Measurements from ENCODE around the gene ADAMTSL4. TPM values are rescaled to one million over a fixed set of nuclear protein-coding genes. Genes with fewer than 3 reads are reported as not detected.
"Not testable (repeated sequence)": the region's sequence is repeated elsewhere in the genome, so short reads cannot be mapped to it uniquely, and the experiment has no call there.

The ADAMTSL4 gene
- total RNA-seq, 1 donor from 2014 or later = 6.7 TPM

DNA sequence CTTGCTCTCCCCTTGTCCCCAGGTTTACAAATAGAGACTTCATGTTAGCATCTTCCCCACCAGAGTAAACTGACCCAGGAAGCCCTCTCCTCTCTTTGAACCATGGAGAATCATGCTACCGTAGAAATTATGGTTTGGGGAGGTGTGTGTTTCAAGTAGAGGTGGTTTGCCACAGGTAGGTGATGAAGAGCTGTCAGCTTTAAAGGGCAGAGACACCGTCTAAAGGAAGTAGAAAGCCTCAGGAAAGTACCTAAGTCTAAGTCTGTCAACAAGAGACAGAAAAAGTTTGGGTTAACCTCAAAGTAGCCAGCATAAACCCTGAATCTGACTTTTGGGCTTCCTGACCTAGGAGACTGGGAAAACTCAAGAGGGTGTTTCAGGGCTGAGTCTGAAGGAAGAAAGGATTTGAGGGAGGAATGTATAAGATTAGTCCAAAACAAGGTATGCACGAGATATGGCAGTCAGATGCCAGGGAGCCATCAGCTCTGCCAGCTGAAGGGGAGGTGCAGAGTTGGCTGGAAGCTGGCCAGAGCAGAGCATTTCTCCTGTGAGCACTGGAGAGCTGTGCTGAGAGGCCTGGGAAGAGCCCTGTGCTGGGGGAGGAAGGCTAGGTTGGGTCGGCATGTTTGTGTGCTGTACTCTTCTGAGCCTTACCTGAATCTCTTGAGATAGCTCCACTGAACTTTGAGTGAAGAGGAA lies 14.3 kb downstream of the ADAMTSL4 start:
- H3K4me1 ChIP-seq (ENCODE audit: insufficient read depth, low read length) = peaks cover 56% of the 10 kb centered on the region

DNA sequence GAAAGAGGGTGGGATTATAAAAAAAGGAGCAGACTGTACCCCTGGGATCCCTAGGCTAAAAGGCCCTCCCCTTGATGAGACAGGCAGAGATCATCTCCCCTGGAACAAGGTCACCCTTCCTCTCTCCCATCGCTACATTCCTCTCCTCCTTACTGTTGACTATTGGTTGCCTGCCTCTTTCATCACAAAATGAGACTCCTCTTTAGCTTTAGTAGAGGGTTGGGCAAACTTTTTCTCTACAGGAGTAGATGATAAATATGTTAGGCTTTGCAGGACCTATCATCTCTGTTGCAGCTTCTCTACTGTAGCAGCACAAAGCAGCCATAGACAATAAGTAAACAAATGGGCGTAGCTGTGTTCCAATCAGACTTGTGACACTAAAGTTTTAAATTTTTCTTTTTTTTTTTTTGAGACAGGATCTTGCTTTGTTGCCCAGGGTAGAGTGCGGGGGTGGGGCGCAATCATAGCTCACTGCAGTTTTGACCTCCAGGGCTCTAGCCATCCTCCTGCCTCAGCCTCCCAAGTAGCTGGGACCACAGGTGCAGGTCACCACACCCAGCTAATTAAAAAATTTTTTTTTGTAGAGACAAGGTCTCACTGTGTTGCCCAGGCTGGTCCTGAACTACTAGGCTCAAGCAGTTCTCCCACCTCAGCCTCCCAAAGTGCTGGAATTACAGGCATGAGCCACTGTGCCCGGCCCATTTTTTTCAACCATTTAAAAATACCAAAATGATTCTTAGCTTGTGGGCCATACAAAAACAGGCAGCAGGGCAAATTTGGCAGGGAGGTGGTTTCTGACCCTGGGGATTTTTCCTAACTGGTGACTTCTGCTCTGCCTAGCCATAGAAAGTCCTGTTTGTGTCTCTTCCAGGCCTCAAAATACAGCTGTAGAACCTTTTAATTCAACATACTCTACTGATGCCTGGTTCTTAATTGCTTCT lies 15.1 kb downstream of the ADAMTSL4 start:
- Mint-ChIP-seq H3K4me1 (ENCODE audit: low read depth, unreplicated experiment) (peaks cover 63% of the 10 kb centered on the region), H3K27me3 (ENCODE audit: low read depth, unreplicated experiment) (no peaks in the 10 kb centered on the region), H3K27ac (ENCODE audit: unreplicated experiment) (peak overlapping the region; percentile 56), H3K9me3 (ENCODE audit: unreplicated experiment) (no peaks in the 10 kb centered on the region), H3K36me3 (ENCODE audit: low read depth, unreplicated experiment) (peaks cover 2% of the 10 kb centered on the region), H3K4me3 (ENCODE audit: unreplicated experiment) (peak overlapping the region; percentile 74)
- Histone ChIP-seq H3K9me3 (ENCODE audit: insufficient read depth, low read depth, low read length) (no peaks in the 10 kb centered on the region), H3K4me3 (ENCODE audit: insufficient read depth, low read depth, low read length) (no peak overlapping the region), H3K4me2 (ENCODE audit: low read length) (peak overlapping the region; percentile 96), H3K9ac (ENCODE audit: low read length) (peak overlapping the region; percentile 99), H3K27me3 (ENCODE audit: insufficient read depth, low read length) (no peaks in the 10 kb centered on the region), H3K27ac (ENCODE audit: low read depth, low read length) (peak overlapping the region; percentile 100), H3K36me3 (ENCODE audit: insufficient read depth, low read length) (no peaks in the 10 kb centered on the region), H3K4me1 (ENCODE audit: insufficient read depth, low read length) (peaks cover 64% of the 10 kb centered on the region), H3K79me2 (ENCODE audit: insufficient read depth, low read length) (peaks cover 64% of the 10 kb centered on the region), H4K20me1 (ENCODE audit: insufficient read depth, low read length) (peaks cover 33% of the 10 kb centered on the region), H2AFZ (ENCODE audit: low read depth, low read length) (no peak overlapping the region)
- FAIRE-seq (no peak), DNase-seq (ENCODE audit: low read depth) (no peak)
- TF ChIP-seq EZH2 (IDR thresholded peaks at IDR 0.05; ENCODE audit: insufficient read depth, low read length) = no peak
- TF ChIP-seq, protein P1, sequence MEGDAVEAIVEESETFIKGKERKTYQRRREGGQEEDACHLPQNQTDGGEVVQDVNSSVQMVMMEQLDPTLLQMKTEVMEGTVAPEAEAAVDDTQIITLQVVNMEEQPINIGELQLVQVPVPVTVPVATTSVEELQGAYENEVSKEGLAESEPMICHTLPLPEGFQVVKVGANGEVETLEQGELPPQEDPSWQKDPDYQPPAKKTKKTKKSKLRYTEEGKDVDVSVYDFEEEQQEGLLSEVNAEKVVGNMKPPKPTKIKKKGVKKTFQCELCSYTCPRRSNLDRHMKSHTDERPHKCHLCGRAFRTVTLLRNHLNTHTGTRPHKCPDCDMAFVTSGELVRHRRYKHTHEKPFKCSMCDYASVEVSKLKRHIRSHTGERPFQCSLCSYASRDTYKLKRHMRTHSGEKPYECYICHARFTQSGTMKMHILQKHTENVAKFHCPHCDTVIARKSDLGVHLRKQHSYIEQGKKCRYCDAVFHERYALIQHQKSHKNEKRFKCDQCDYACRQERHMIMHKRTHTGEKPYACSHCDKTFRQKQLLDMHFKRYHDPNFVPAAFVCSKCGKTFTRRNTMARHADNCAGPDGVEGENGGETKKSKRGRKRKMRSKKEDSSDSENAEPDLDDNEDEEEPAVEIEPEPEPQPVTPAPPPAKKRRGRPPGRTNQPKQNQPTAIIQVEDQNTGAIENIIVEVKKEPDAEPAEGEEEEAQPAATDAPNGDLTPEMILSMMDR (IDR thresholded peaks at IDR 0.05; ENCODE audit: insufficient read depth, low read depth, low read length) = no peak

More for the DNA sequence above, 14.3 kb downstream of the ADAMTSL4 start:
- Mint-ChIP-seq H3K9me3 (ENCODE audit: unreplicated experiment) (no peaks in the 10 kb centered on the region), H3K36me3 (ENCODE audit: low read depth, unreplicated experiment) (peaks cover 2% of the 10 kb centered on the region), H3K27me3 (ENCODE audit: low read depth, unreplicated experiment) (no peaks in the 10 kb centered on the region), H3K4me1 (ENCODE audit: low read depth, unreplicated experiment) (peaks cover 58% of the 10 kb centered on the region), H3K4me3 (ENCODE audit: unreplicated experiment) (peak overlapping the region; percentile 74), H3K27ac (ENCODE audit: unreplicated experiment) (peak overlapping the region; percentile 100)
- no peak overlapping the region for H2AFZ ChIP-seq (ENCODE audit: low read depth, low read length)
- no peaks in the 10 kb centered on the region for H3K36me3 ChIP-seq (ENCODE audit: insufficient read depth, low read length)
- H3K27ac ChIP-seq (ENCODE audit: low read depth, low read length) = peak overlapping the region; percentile 100
- H3K27me3 ChIP-seq (ENCODE audit: insufficient read depth, low read length) = no peaks in the 10 kb centered on the region
- peak overlapping the region; percentile 99 for H3K9ac ChIP-seq (ENCODE audit: low read length)
- no peaks in the 10 kb centered on the region for H3K9me3 ChIP-seq (ENCODE audit: insufficient read depth, low read depth, low read length)
- H3K79me2 ChIP-seq (ENCODE audit: insufficient read depth, low read length) = peaks cover 69% of the 10 kb centered on the region
- no peak for DNase-seq (ENCODE audit: low read depth)
- FAIRE-seq = no peak
- H3K4me2 ChIP-seq (ENCODE audit: low read length) = peak overlapping the region; percentile 96
- TF ChIP-seq EZH2 (IDR thresholded peaks at IDR 0.05; ENCODE audit: insufficient read depth, low read length) = no peak
- TF ChIP-seq, protein P1 (IDR thresholded peaks at IDR 0.05; ENCODE audit: insufficient read depth, low read depth, low read length) = no peak
- peaks cover 28% of the 10 kb centered on the region for H4K20me1 ChIP-seq (ENCODE audit: insufficient read depth, low read length)
- no peak overlapping the region for H3K4me3 ChIP-seq (ENCODE audit: insufficient read depth, low read depth, low read length)

DNA sequence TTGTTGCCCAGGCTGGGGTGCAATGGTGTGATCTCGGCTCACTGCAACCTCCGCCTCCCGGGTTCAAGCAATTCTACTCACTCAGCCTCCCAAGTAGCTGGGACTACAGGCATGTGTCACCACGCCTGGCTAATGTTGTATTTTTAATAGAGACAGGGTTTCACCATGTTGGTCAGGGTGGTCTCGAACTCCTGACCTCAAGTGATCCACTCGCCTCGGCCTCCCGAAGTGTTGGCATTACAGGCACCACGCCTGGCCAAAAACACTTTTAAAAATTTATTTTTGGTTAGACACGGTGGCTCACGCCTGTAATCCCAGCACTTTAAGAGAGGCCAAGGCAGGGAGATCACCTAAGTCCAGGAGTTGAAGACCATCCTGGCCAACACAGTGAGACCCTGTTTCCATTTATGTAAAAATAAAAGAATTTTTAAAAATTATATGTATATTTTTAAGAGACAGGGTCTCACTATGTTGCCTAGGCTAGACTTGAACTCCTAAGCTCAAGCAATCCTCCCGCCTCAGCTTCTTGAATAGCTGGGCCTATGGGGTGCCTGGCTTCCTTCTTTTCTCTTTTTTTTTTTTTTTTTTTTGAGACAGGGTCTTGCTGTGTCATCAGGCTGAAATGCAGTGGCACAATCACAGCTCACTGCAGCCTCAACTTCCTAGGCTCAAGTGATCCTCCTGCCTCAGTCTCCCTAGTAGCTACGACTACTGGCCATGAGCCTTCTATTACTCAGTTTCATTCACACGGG lies 16.2 kb downstream of the ADAMTSL4 start:
- peaks cover 64% of the 10 kb centered on the region for H3K79me2 ChIP-seq (ENCODE audit: insufficient read depth, low read length)
- H3K4me1 ChIP-seq (ENCODE audit: insufficient read depth, low read length) = peaks cover 73% of the 10 kb centered on the region
- H3K27ac ChIP-seq (ENCODE audit: low read depth, low read length); DNase-seq (ENCODE audit: low read depth); H3K9ac ChIP-seq (ENCODE audit: low read length); FAIRE-seq; H3K36me3 ChIP-seq (ENCODE audit: insufficient read depth, low read length); H3K9me3 ChIP-seq (ENCODE audit: insufficient read depth, low read depth, low read length); H3K9me3 Mint-ChIP-seq (ENCODE audit: unreplicated experiment); H3K36me3 Mint-ChIP-seq (ENCODE audit: low read depth, unreplicated experiment); H3K27me3 Mint-ChIP-seq (ENCODE audit: low read depth, unreplicated experiment); H3K27me3 ChIP-seq (ENCODE audit: insufficient read depth, low read length); H2AFZ ChIP-seq (ENCODE audit: low read depth, low read length); H3K4me3 ChIP-seq (ENCODE audit: insufficient read depth, low read depth, low read length); H3K4me2 ChIP-seq (ENCODE audit: low read length): not testable (repeated sequence)
- Mint-ChIP-seq H3K4me3 (ENCODE audit: unreplicated experiment) (peak overlapping the region; percentile 27), H3K27ac (ENCODE audit: unreplicated experiment) (peak overlapping the region; percentile 99), H3K4me1 (ENCODE audit: low read depth, unreplicated experiment) (peaks cover 69% of the 10 kb centered on the region)
- H4K20me1 ChIP-seq (ENCODE audit: insufficient read depth, low read length) = peaks cover 31% of the 10 kb centered on the region

Measured in astrocyte (in vitro differentiated cells and primary cell).